GM21526 (cell line): ENCODE measurements around the gene FBRSL1.

Source experiments
- ATAC-seq: cut with Tn5 transposase; IDR thresholded peaks from one replicate; pipeline ENCODE4 v1.9.1; 2021; ENCODE audit warnings: moderate library complexity; ENCODE audit not compliant: unreplicated experiment, low FRiP score

The FBRSL1 gene

DNA sequence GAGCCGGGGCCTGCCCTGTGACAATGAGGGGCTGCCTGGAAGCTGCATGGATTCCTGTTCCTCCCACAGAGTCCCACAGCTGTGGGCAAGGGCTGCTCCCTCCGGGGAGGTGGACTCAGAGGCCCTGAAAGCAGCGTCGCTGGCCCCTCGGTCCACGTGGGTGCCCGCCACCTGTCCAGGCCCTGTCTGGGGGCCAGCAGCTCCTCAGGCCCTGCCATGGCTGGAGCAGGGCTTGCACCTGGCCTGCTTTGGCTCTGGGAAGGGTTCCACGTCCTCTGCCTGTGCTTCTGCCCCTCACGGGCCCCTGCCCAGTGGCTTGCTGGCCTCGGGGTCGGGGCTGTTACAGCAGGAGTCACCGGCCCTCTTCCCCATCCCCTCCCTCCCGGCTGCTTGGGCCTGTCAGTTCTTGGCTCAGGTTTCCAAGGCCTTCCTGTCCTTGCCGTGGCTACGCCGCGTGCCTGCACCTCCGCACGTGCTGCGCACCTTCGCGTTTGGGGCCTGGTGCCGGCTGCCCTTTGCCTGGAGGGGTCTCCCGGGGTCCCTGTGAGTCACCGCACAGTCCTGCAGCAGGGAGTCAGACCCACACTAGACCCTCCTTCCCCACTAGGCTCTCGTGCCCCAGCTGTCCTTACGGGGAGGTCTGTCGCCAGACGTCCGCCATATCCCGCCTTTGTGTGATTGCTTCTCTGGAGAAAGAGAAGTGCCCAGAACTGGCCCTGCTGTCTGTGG is 5.8 kb downstream of the FBRSL1 start:
- ATAC-seq, result no peak

DNA sequence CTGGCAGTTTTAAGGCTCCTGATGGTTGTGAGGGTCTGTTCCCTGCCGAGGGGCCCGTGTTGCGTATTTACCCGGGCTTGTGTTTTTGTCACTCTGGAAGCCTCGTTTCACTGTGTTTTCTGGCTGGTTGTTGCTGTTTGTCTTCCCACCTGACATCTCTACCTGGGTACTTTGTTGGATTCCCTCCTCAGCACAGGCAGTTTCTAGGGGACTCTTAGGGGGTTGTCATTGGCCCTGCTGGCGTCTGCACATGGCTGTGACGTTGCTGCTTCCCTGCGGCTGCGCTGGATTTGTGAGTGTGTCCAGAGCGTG is 6.4 kb downstream of the FBRSL1 start:
- ATAC-seq, result no peak

DNA sequence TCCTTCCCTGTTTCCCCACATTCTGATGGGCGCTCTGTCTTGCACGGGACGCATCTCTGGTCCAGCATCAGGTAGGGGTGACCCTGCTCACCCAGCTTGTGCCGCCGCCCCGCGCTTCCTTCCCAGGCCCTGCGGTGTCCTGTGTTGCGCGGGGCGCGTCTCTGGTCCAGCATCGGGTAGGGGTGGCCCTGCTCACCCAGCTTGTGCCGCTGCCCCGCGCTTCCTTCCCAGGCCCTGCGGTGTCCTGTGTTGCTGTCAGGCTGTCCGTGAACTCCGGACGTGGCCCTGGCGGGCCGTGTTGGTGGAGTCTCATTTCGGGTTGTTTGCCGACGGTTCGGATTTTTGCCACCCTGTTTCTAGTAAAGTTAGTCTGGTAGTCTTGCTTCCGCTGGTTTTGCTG is 6.8 kb downstream of the FBRSL1 start:
- no peak for ATAC-seq

DNA sequence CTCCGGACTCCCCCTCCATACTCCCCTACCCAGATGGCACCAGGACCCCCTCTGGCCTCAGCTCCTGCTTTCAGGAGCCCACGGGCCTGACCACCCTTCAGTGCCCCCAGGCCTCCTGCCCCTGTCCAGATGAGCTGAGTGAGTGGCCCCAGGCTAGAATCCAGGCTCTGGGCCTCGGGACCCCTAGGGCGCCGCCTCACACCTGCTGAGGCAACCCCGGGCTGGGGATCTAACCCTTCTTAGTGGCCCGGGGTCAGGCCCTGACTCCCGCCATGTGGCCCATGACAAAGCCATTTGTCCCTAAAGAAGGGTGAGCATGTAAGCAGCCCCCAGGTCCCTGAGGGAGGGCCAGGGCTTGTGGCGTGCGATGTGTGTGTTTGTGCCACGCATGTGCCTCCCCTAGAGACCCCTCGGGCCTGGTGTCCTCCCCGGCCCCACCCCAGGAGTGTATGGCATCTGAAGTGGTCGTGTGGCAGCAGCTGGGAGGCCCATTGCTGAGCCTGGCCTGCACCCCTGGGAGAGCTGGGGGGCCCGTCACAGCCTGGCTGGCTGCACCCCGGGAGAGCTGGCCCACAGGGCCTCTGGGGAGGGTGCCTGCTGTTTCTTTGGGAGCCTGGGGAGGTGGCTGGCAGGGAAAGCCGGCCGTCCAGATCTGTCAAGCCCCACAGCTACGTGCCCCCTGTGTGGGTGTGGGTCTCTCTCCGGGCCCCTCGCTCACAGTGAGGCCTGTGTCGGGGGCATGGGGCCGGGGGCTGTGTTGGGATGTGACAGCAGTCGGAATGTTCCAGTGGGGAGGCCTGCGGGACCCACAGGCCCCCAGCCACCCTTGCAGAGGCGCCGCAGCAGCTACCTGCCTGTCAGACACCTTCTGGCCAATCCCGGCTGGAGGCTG is 7.8 kb downstream of the FBRSL1 start:
- ATAC-seq, result no peak

DNA sequence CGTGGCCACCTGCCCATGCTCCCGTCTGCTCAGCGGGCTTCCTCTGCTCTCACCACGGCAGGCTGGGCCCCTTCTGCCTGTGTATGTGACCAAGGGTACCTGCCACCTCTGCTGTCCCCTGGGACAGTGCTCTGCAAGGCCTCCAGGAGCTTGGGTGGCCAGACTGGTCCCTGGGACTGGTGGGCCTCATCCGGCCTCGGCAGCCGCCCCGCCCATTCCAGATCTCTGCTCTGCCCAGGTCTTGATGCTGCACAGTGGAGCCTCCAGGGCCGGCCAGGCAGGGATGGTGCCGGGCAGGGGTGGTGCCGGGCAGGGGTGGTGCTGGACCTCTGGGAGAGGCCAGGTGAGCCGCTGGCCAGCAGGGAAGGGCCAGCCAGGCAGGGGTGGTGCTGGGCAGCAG is 9.0 kb downstream of the FBRSL1 start:
- ATAC-seq, result no peak

- no peak for ATAC-seq
These were observed 10.3 kb downstream of the FBRSL1 start for GRCh38 chr12:132500142-132500855.

- ATAC-seq, result no peak
These were observed 10.9 kb downstream of the FBRSL1 start for GRCh38 chr12:132500856-132501180.

DNA sequence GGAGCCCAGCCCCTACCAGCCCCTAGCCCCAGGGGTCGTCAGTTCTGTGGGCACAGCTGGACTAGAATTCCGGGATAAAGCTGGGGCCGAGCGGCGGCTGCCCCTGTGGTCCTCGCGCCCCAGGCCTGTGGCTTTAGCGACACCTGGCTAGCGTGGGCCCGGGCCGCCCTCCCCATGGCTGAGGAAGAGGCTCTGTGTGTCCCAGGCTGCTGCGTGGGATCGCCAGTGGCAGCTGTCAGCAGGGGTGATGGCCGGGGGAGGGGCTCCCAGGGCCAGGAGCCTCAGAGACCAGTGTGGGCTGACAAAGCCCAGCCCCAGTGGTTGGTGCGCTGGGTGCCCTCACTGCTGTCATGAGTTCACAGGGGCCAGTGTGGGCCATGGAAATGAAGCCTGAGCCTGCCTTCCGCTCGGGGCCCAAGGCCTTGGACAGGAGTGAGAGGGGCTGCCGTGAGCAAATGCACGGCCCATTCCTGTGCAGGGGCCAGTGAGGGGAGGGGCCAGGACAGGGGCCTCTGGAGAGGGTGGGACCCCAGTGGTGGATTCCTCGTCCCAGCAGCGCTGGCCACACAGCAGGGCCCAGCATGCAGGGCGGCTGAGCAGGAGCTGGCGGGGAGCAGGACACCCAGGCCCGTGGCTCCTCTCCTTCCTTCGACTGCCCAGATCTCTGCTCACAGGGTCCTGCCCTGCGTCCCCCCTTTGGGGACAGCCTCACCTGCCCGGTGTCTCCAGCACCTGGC is 11.4 kb downstream of the FBRSL1 start:
- no peak for ATAC-seq

DNA sequence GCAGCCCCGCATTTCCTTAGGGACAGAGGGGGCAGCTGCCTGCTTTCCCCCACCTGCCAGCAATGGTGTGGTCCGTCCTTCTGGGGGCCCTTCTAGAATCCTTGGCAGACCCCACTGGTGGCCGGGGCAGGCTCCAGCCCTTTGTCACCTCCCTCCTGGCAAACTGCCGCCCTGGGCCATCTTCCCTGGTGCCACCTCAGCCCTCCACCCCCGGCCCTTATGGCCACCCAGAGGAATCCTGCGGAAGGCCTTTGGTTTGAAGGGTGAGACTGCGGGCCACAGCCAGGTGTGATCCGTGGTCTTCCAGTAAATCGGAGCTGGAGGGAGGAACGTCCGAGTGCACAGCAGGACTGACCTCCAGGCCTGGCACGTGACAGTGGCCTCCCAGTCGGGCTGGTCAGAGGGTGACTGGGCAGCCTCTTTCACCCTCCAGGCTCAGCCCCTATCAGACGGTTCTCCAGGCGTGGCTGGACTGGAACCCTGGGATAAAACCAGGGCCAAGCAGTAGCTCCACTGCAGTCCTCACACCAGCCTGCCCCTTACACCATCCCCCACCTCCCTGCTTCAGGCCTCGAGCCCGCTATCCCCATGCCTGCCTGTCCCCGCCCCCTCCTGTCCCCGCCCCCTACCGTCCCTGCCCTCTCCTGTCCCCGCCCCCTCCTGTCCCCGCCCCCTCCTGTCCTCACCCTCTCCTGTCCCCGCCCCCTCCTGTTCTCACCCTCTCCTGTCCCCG is 12.4 kb downstream of the FBRSL1 start:
- ATAC-seq, result no peak

- no peak for ATAC-seq
These were observed 12.9 kb downstream of the FBRSL1 start for GRCh38 chr12:132502882-132503193.

DNA sequence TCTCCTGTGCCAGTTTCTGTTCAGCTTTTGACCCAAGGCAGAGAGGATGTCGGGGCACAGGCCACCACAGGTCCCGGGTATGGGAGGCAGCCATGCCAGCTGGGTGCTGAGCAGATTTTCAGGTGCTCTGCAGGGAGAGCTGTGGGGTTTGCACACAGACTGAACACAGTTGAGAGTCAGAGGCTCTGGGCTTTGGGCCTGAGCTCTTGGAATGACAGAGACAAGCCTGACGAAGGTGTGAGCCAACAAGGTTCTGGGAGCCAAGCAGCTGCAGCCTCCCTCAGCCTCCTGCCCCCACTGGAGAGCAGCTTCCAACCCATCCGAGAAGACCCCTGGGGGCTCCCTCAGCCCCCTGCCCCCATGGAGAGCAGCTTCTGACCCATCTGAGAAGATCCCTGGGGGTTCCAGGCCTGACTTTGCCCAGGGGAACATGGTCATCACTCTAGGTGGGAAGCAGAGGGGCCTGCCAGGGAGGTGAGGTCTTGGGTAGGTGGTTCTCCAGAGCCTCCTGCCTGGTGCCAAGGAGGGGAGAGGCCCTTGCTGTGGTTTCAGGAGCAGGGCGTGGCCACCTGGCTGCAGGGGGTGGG is 13.8 kb downstream of the FBRSL1 start:
- no peak for ATAC-seq

GRCh38 chr12:132505105-132505851 is 15.3 kb downstream of the FBRSL1 start:
- no peak for ATAC-seq

DNA sequence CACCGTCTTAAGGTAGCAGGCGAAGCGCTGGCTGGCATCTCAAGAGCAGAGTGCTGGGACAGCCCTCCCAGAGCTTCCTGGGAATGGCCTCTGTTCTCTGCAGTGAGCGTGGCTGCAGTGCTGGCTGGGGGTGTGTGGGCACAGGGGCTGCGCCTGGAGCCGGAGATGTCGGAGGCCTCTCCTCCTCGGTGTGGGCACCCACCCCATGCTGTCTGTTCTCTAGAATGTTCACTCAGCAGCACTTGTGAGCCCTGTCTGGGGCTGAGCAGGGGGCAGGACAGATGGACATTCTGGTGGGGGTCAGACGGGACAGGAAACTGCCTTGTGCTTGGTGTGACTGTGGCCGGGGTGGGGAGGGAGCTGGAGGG is 15.9 kb downstream of the FBRSL1 start:
- no peak for ATAC-seq

DNA sequence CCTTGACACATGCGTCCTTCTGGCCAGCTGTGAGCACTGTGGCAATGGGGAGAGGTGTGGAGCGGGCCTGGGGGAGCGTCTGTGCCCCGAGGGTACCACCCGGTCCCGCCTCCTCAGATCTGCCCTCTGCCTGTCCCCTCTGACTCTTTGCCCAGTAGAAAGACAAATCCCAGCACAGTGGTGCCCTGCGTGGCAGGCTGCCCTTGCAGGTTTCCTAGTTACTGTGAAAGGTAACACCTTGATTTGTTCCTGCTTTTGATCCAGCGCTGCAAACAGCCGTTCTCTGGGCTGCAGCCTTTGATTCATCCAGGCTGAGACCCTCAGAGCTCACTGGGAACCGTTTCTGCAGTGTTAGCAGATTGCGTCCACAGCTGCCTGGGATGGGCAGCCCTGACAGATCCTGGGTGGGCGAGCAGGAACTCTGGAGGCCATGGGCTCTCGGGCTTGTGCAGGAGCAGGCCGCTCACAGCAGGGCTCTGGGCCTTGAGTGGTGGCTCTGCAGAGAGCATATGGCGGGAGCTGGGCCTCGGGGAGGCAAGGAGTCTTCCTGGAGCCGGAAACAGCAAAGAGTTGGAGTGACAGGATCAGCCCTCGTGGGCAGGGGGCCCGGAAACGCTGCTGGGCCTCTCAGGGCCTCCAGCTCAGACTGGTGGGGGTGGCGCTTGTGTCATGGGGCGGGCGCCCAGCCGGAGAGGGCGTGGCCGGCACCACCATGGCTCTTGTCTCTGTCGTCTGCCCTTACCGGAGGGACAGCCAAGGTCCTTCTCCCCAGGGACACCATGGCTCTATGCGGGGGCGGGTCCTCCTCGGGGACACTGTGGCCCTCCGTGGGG is 16.6 kb downstream of the FBRSL1 start:
- no peak for ATAC-seq

- ATAC-seq, result no peak
These were observed 17.2 kb downstream of the FBRSL1 start for GRCh38 chr12:132507161-132507538.

DNA sequence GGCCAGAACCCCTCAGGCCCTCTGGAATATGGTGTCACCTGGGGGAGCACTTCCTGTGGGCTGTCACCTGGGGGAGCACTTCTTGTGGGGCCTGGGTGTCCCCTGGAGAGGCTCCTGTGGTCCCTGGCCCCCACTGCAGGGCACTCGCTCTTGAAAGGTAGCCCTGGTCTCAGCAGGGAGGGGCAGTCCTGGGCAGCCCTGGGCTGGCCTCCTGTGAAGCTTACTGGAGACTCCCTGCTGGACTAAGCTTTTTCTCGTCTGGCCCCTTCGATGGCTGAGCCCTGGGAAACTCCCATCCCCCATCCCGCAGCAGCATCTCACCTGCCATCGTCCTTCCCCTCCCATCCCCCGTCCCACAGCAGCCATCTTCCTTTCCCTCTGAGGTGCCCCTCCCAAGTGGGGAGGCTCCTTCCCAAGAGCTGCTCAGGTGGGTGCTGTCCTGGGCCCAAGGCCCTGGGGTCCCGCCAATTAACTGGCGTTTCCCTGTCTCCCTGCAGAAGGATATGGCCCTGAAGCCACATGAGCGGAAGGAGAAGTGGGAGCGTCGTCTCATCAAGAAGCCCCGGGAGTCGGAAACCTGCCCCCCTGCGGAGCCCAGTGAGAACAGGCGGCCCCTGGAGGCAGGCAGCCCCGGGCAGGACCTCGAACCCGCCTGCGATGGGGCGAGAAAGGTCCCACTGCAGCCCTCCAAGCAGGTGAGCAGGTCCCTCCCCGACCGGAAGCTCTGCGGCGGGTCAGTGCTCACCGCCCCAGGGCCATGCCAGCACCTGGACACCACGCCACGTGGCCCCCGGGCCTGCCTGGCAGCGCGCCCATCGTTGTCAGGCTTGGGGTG is 17.9 kb downstream of the FBRSL1 start:
- ATAC-seq, result no peak

- ATAC-seq, result no peak
These were observed 18.5 kb downstream of the FBRSL1 start for GRCh38 chr12:132508491-132508740.
